DND-41 (cell line): Measurements from ENCODE around the gene NRK.

Experiments
- ATAC-seq: fragments of 200-7000 bp; cut with Tn5 transposase; 3 replicates; pipeline ENCODE4 v1.9.1; 2021; ENCODE audit warnings: low read depth; ENCODE audit not compliant: insufficient read depth
- DNase-seq: peaks from one replicate; pipeline ENCODE4 v3.0.0-alpha.2; 2020
- H2AFZ ChIP-seq: 2 replicates; pipeline ENCODE4 v1.6.0; 2012; ENCODE audit warnings: low read depth, low read length
- H3K27ac ChIP-seq: 2 replicates; pipeline ENCODE4 v1.5.1; 2012; ENCODE audit warnings: low read length, inconsistent platforms
- H3K27me3 ChIP-seq: fragments of 200-600 bp; sonication (generic); 2 replicates; pipeline ENCODE4 v1.6.0; 2012; ENCODE audit warnings: low read length, mild to moderate bottlenecking, inconsistent platforms; ENCODE audit not compliant: insufficient read depth, poor library complexity
- H3K36me3 ChIP-seq: 2 replicates; pipeline ENCODE4 v1.5.1; 2012; ENCODE audit warnings: low read length, inconsistent platforms; ENCODE audit not compliant: insufficient read depth
- H3K4me1 ChIP-seq: 2 replicates; pipeline ENCODE4 v1.5.1; 2012; ENCODE audit warnings: mild to moderate bottlenecking, low read length; ENCODE audit not compliant: insufficient read depth
- H3K4me2 ChIP-seq: 2 replicates; pipeline ENCODE4 v1.6.0; 2012; ENCODE audit warnings: mild to moderate bottlenecking, moderate library complexity, low read length, inconsistent platforms; ENCODE audit not compliant: insufficient read depth
- H3K4me3 ChIP-seq, 2 experiments: fragments of 200-600 bp in 1 of 2; shearing (Covaris generic) in 1 of 2; 2 replicates each; pipeline ENCODE4 v1.5.1; 2012 to 2016; ENCODE audit warnings: inconsistent platforms in 2 of 2, low read length in 2 of 2, mild to moderate bottlenecking in 2 of 2, low read depth in 1 of 2, moderate library complexity in 1 of 2
- H3K79me2 ChIP-seq: 2 replicates; pipeline ENCODE4 v1.6.0; 2012; ENCODE audit warnings: low read length, inconsistent platforms; ENCODE audit not compliant: insufficient read depth
- H3K9ac ChIP-seq: 2 replicates; pipeline ENCODE4 v1.6.0; 2012; ENCODE audit warnings: low read depth, mild to moderate bottlenecking, inconsistent platforms, low read length, moderate library complexity
- H3K9me3 ChIP-seq: 2 replicates; pipeline ENCODE4 v1.5.1; 2012; ENCODE audit warnings: low read length, moderate library complexity, mild to moderate bottlenecking, inconsistent platforms; ENCODE audit not compliant: insufficient read depth, severe bottlenecking
- H4K20me1 ChIP-seq: 2 replicates; pipeline ENCODE4 v1.6.0; 2012; ENCODE audit warnings: low read length; ENCODE audit not compliant: insufficient read depth
- EZH2 ChIP-seq: IDR thresholded peaks from 3 replicates; pipeline ENCODE4 v1.6.1; 2012; ENCODE audit warnings: borderline replicate concordance, low read depth, mild to moderate bottlenecking, moderate library complexity, low read length, inconsistent platforms; ENCODE audit not compliant: severe bottlenecking
- TF ChIP-seq, protein P1 (sequence below): IDR thresholded peaks from 2 replicates; pipeline ENCODE4 v1.5.1; 2012; ENCODE audit warnings: borderline replicate concordance, low read length, moderate library complexity, mild to moderate bottlenecking; ENCODE audit not compliant: poor library complexity, severe bottlenecking; ENCODE audit errors: extremely low read depth

The NRK gene, protein sequence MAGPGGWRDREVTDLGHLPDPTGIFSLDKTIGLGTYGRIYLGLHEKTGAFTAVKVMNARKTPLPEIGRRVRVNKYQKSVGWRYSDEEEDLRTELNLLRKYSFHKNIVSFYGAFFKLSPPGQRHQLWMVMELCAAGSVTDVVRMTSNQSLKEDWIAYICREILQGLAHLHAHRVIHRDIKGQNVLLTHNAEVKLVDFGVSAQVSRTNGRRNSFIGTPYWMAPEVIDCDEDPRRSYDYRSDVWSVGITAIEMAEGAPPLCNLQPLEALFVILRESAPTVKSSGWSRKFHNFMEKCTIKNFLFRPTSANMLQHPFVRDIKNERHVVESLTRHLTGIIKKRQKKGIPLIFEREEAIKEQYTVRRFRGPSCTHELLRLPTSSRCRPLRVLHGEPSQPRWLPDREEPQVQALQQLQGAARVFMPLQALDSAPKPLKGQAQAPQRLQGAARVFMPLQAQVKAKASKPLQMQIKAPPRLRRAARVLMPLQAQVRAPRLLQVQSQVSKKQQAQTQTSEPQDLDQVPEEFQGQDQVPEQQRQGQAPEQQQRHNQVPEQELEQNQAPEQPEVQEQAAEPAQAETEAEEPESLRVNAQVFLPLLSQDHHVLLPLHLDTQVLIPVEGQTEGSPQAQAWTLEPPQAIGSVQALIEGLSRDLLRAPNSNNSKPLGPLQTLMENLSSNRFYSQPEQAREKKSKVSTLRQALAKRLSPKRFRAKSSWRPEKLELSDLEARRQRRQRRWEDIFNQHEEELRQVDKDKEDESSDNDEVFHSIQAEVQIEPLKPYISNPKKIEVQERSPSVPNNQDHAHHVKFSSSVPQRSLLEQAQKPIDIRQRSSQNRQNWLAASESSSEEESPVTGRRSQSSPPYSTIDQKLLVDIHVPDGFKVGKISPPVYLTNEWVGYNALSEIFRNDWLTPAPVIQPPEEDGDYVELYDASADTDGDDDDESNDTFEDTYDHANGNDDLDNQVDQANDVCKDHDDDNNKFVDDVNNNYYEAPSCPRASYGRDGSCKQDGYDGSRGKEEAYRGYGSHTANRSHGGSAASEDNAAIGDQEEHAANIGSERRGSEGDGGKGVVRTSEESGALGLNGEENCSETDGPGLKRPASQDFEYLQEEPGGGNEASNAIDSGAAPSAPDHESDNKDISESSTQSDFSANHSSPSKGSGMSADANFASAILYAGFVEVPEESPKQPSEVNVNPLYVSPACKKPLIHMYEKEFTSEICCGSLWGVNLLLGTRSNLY (N-terminal part only)

DNA sequence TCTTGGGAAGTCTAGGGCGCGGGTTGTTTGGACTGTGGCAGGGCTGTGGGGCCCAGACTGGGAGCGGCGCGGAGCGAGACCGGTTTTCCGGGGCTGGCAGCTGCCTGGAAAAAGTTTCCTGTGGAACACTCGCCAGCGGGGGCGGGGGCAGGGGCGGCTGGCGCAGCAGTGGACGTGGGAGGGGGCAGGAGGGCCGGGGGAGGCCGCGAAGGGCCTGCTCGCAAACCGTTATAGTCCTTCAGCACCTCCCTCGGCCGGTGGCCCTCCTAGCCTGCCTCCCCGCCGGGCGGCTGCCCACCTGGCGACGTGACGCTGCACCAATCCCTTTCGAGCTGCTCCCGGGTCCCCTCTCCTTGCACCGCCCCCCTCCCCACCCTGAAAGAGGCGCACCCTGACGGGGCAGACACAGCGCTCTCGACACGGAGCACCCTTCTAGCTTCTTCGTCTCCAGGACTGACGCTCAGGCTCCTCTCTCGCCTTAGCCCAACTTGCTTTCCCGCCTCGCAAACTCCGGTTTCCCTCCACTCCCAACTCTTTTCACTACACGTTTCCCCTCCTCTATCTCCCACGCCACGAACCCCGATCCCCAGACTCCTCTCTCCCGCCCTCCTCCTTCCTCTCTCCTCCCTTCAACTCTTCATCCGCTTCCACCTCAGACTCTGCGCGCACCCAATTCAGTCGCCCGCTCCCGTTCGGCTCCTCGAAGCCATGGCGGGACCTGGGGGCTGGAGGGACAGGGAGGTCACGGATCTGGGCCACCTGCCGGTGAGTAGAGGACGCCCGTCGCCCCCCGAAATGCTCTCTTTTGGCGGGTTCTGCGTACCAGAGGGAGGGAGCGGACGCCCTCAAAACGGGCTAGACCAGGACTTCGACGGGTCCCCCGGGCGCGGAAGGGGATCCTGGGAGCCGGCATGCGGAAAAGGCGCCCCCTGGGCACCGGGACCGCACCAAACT lies at the start of gene NRK:
NRK (plus strand) TSS at position 402 of the 954 bp plus-strand sequence; CDS start at position 709, 307 bp downstream.
- H3K36me3 ChIP-seq: no peaks in the 10 kb centered on the region
- H4K20me1 ChIP-seq: no peaks in the 10 kb centered on the region
- no peaks in the 10 kb centered on the region for H3K79me2 ChIP-seq
- H3K9ac ChIP-seq: no peak within 1 kb of the TSS
- DNase-seq (no peak), ATAC-seq (no peak)
- H3K27ac ChIP-seq: no peak within 1 kb of the TSS
- H3K4me3 ChIP-seq: no peak within 1 kb of the TSS
- no peaks in the 10 kb centered on the region for H3K9me3 ChIP-seq
- no peak within 1 kb of the TSS for H3K4me2 ChIP-seq
- H3K4me1 ChIP-seq: no peaks in the 10 kb centered on the region
- H3K27me3 ChIP-seq: no peaks in the 10 kb centered on the region
- TF ChIP-seq EZH2: no peak
- TF ChIP-seq, protein P1, sequence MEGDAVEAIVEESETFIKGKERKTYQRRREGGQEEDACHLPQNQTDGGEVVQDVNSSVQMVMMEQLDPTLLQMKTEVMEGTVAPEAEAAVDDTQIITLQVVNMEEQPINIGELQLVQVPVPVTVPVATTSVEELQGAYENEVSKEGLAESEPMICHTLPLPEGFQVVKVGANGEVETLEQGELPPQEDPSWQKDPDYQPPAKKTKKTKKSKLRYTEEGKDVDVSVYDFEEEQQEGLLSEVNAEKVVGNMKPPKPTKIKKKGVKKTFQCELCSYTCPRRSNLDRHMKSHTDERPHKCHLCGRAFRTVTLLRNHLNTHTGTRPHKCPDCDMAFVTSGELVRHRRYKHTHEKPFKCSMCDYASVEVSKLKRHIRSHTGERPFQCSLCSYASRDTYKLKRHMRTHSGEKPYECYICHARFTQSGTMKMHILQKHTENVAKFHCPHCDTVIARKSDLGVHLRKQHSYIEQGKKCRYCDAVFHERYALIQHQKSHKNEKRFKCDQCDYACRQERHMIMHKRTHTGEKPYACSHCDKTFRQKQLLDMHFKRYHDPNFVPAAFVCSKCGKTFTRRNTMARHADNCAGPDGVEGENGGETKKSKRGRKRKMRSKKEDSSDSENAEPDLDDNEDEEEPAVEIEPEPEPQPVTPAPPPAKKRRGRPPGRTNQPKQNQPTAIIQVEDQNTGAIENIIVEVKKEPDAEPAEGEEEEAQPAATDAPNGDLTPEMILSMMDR: no peak
- H2AFZ ChIP-seq: no peak within 1 kb of the TSS

DNA sequence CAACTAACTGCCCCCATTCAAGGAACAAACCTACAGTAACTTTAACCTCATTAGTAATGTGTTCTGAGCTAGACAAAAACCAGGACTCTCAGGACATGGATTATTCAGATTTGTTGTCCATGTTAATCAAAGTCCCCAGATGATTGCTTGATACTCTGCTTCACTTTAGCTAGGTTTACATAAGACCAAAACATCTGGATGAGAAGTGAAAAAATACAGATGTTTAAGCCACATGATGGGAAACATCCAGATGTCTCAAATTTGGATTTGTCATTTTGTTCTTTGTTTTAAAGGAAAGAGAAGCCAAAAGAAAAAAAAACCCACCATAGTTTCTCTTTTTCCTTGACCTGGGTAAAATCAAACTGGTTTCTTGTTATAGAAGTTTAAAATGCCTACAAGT lies 48.5 kb upstream of the NRK start:
- H2AFZ ChIP-seq: no peak overlapping the region

DNA sequence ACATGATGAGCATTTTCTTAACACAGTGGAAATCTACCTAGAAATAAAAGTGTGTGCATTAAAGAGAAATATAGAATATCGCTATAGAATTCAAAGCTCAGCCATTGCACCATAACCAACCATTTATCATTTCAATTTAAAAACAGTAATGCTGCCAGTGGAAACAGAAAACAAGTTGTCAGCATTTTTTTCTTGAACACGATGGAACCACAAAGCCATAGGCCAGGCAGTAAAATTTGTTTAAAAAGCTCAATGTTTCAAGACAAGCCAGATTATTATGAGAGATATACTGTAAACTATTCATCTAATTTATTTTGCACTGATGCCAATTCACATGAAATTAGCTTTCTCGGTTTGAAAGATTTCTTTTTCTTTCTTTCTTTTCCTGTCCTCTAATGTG lies 46.7 kb upstream of the NRK start:
- no peak overlapping the region for H3K4me3 ChIP-seq
- ATAC-seq: no peak
- no peak for DNase-seq
- H4K20me1 ChIP-seq: no peaks in the 10 kb centered on the region
- no peak overlapping the region for H3K4me2 ChIP-seq
- H3K9me3 ChIP-seq: no peaks in the 10 kb centered on the region
- H3K9ac ChIP-seq: no peak overlapping the region
- H3K27ac ChIP-seq: no peak overlapping the region
- H3K4me1 ChIP-seq: no peaks in the 10 kb centered on the region
- H3K79me2 ChIP-seq: no peaks in the 10 kb centered on the region
- H3K36me3 ChIP-seq: no peaks in the 10 kb centered on the region
- H2AFZ ChIP-seq: no peak overlapping the region
- no peaks in the 10 kb centered on the region for H3K27me3 ChIP-seq
- TF ChIP-seq EZH2: no peak
- TF ChIP-seq, protein P1: no peak

More for the DNA sequence above, 48.5 kb upstream of the NRK start:
- H3K4me2 ChIP-seq: no peak overlapping the region
- no peaks in the 10 kb centered on the region for H3K27me3 ChIP-seq
- no peaks in the 10 kb centered on the region for H4K20me1 ChIP-seq
- no peak overlapping the region for H3K9ac ChIP-seq
- TF ChIP-seq EZH2: no peak
- TF ChIP-seq, protein P1: no peak
- H3K4me3 ChIP-seq: no peak overlapping the region
- no peaks in the 10 kb centered on the region for H3K4me1 ChIP-seq
- no peak overlapping the region for H3K27ac ChIP-seq
- no peaks in the 10 kb centered on the region for H3K9me3 ChIP-seq
- H3K36me3 ChIP-seq: no peaks in the 10 kb centered on the region
- H3K79me2 ChIP-seq: no peaks in the 10 kb centered on the region
- ATAC-seq (no peak), DNase-seq (no peak)
